Spleen (tissue), 11 donors: ENCODE data around the gene OSBPL9. TPM values are rescaled to one million over a fixed set of nuclear protein-coding genes. Genes with fewer than 3 reads are reported as not detected.
A peak's percentile ranks its signal among the peaks of the same experiment; 100 is the strongest.

Experiments used
- DNase-seq: peaks from one replicate; pipeline ENCODE4 v3.0.0-alpha.2; 2020
- H3K27ac ChIP-seq, 8 donors: fragments of 200-600 bp; sonication (generic) in 7 of 8; 1 replicate in 4 of 8; 2 replicates in 4 of 8; pipeline versions ENCODE4 v1.5.0 to v1.8.0; 2016 to 2021; ENCODE audit warnings: inconsistent platforms in 4 of 8, mild to moderate bottlenecking in 4 of 8, moderate library complexity in 1 of 8
- H3K27me3 ChIP-seq, 7 donors: fragments of 200-600 bp; sonication (generic) in 6 of 7; replicated peaks in 1 of 7; 1 replicate in 4 of 7; 2 replicates in 3 of 7; pipeline versions ENCODE4 v1.5.0 to v1.8.0; 2016 to 2021; ENCODE audit warnings: inconsistent platforms in 3 of 7, mild to moderate bottlenecking in 1 of 7
- H3K36me3 ChIP-seq, 6 donors: fragments of 200-600 bp; sonication (generic) in 5 of 6; 1 replicate in 4 of 6; 2 replicates in 2 of 6; pipeline versions ENCODE4 v1.5.0 to v1.8.0; 2016 to 2021; ENCODE audit warnings: inconsistent platforms in 2 of 6
- H3K4me1 ChIP-seq, 6 donors: fragments of 200-600 bp; sonication (generic) in 5 of 6; 1 replicate in 3 of 6; 2 replicates in 3 of 6; pipeline versions ENCODE4 v1.5.0 to v1.8.0; 2016 to 2021; ENCODE audit warnings: inconsistent platforms in 3 of 6
- H3K4me3 ChIP-seq, 8 donors: fragments of 200-600 bp; sonication (generic) in 7 of 8; 1 replicate in 4 of 8; 2 replicates in 4 of 8; pipeline versions ENCODE4 v1.5.0 to v1.8.0; 2016 to 2021; ENCODE audit warnings: inconsistent platforms in 4 of 8, mild to moderate bottlenecking in 4 of 8, moderate library complexity in 2 of 8
- H3K9me3 ChIP-seq, 8 donors: fragments of 200-600 bp; sonication (generic) in 7 of 8; 1 replicate in 4 of 8; 2 replicates in 4 of 8; pipeline versions ENCODE4 v1.5.0 to v1.8.0; 2016 to 2021; ENCODE audit warnings: inconsistent platforms in 4 of 8
- CTCF ChIP-seq, 11 experiments: fragments of 200-600 bp in 7 of 11; fragments of 450-650 bp in 4 of 11; sonication (generic) in 4 of 11; IDR thresholded peaks in 8 of 11; conservative IDR thresholded peaks in 3 of 11; 1 replicate in 7 of 11; 2 replicates in 4 of 11; pipeline versions ENCODE4 v1.4.0 to v1.8.0; 2016 to 2021; ENCODE audit warnings: antibody characterized with exemption in 11 of 11, inconsistent platforms in 4 of 11, mild to moderate bottlenecking in 1 of 11
- POLR2A ChIP-seq, 3 donors: fragments of 450-650 bp; IDR thresholded peaks; one replicate each; pipeline ENCODE4 v1.5.1; 2017; ENCODE audit warnings: antibody characterized with exemption in 3 of 3, mild to moderate bottlenecking in 1 of 3
- POLR2AphosphoS5 ChIP-seq, 3 donors: sonication (generic); formaldehyde crosslinking; IDR thresholded peaks; one replicate each; pipeline ENCODE4 v1.5.1; 2017; ENCODE audit warnings: antibody characterized with exemption in 3 of 3
- WGBS, 5 donors: extraction: QIAGEN DNeasy Blood & Tissue Kit in 3 of 5; methylation state at CpG; one replicate each; pipeline versions ENCODE4 v1.1.5 to v1.1.7; 2013 to 2018; 5-methylcytosine and 5-hydroxymethylcytosine counted together
- intact Hi-C: fragments of 100-400 bp; cut with DNase I; formaldehyde crosslinking; loops from one replicate; pipeline ENCODE4 v1.15.0; 2023; ENCODE audit warnings: low total_unique reads
- polyA plus RNA-seq, 3 donors: library from polyadenylated mRNA; stranded (reverse); fragments of 200-250 nt; gene quantifications; one replicate each; pipeline ENCODE4 v1.2.1, GENCODE V29; 2013
- total RNA-seq, 7 donors: library from RNA; depleted of rRNA in 3 of 7; stranded (reverse); fragments of >200 nt in 3 of 7; fragmentation: NEBNext Ultra II Directional in 4 of 7; extraction: Animal tissue kit (Norgen Biotek cat#: 25700) in 4 of 7; gene quantifications; one replicate each; pipeline versions ENCODE4 v1.1.0 to v1.2.1, GENCODE V29; 2016 to 2021
- donor health status: healthy with polysubstance abuse.
- donor health status: DM: no; HTN: no; CAD: no; lungs with moderate emphysema.
- donor health status: DM: no; HTN: no; CAD: no.
- donor health status: Bipolar disorder and iron deficiency.
- donor health status: healthy.
- donor health status: DM: no; HTN: no; CAD: no.
- donor health status: DM: yes; HTN: yes; CAD: no.

OSBPL9 gene
- total and polyA plus RNA-seq, 10 donors: 34.6 to 97.4 (median 80.6) TPM

DNA sequence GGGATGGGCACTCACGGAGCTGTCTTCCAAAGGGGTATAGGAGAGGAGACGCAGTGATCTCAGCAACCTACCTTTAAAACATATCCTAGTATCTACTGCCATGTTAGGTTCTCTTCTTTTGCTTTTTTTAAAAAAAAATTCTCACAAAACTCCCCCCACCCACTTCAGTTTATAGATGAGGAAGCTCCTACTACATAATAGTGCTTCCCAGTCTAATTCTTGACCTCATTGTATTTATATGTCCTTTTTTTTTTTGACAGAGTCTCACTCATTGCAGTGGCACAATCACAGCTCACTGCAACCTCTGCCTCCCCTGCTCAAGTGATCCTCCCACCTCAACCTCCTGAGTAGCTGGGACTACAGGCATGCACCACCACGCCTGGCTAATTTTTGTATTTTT lies 99.9 kb downstream of the OSBPL9 start:
- no peak overlapping the region for H3K4me3 ChIP-seq
- DNase-seq: no peak
- H3K27ac ChIP-seq: no peak overlapping the region
- no peak for TF ChIP-seq POLR2AphosphoS5 (IDR thresholded peaks at IDR 0.05)
- no peak for TF ChIP-seq CTCF (IDR thresholded peaks at IDR 0.05 in 8 of 11, conservative IDR thresholded peaks at IDR 0.05 in 3 of 11)
- no peak for TF ChIP-seq POLR2A (IDR thresholded peaks at IDR 0.05)
- no peaks in the 10 kb centered on the region for H3K9me3 ChIP-seq
- H3K27me3 ChIP-seq: no peaks in the 10 kb centered on the region
- H3K4me1 ChIP-seq: peaks cover 0 to 9% (median 0%) of the 10 kb centered on the region in 6 donors
- 96 to 99% (median 97%) methylated on average over 3 of the region's 3 CpGs for WGBS, 5 donors
- intact Hi-C loops: no loop called here
- peaks cover 0 to 23% (median 0%) of the 10 kb centered on the region in 6 donors for H3K36me3 ChIP-seq

DNA sequence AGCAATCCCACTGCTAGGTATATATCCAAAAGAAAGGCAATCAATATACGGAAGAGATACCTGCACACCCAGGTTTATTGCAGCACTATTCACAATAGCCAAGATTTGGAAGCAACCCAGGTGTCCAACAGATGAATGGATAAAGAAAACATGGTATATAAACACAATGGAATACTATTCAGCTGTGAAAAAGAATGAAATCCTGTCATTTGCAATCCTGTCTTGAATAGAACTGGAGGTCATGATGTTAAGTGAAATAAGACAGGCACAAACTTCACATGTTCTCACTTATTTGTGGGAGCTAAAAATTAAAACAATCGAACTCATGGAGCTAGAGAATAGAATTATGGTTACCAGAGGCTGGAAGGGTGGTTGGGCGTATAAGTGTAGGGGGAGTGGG lies 101.0 kb downstream of the OSBPL9 start:
- DNase-seq: no peak
- TF ChIP-seq CTCF (IDR thresholded peaks at IDR 0.05 in 8 of 11, conservative IDR thresholded peaks at IDR 0.05 in 3 of 11): no peak
- WGBS, 5 donors: 95 to 97% (median 96%) methylated on average over 3 of the region's 3 CpGs

DNA sequence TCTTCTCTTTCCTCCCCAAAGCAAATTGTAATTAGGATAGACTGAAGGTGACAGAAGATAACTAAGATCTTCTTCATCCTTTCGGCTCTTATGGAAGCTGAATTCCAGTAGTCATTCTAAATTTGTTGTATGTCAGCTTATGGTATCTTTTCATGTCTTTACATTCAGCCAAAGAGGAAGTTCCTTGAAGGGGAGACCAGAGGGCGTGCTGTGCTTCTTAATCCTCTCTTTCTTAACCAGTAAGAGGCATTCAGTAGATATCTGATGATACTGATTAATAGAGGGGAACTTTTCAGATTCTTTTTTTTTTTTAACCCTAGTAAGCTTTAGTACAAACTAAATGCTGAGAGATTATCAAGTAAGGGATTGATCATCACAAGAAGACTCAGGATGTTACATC lies 102.3 kb downstream of the OSBPL9 start:
- peak overlapping the region in 3 of 8 donors; percentile 14 to 45 (median 35) for H3K27ac ChIP-seq
- H3K4me1 ChIP-seq: peaks cover 0 to 12% (median 0%) of the 10 kb centered on the region in 6 donors
- no peaks in the 10 kb centered on the region for H3K27me3 ChIP-seq
- peaks cover 0 to 23% (median 0%) of the 10 kb centered on the region in 6 donors for H3K36me3 ChIP-seq
- intact Hi-C loops: no loop called here
- 66 to 74% (median 68%) methylated on average over 2 of the region's 2 CpGs for WGBS, 5 donors
- H3K4me3 ChIP-seq: no peak overlapping the region
- no peaks in the 10 kb centered on the region for H3K9me3 ChIP-seq
- no peak for DNase-seq
- no peak for TF ChIP-seq POLR2AphosphoS5 (IDR thresholded peaks at IDR 0.05)
- TF ChIP-seq CTCF (IDR thresholded peaks at IDR 0.05 in 8 of 11, conservative IDR thresholded peaks at IDR 0.05 in 3 of 11): no peak
- no peak for TF ChIP-seq POLR2A (IDR thresholded peaks at IDR 0.05)

More for the DNA sequence above, 101.0 kb downstream of the OSBPL9 start:
- no peak overlapping the region for H3K4me3 ChIP-seq
- H3K9me3 ChIP-seq: no peaks in the 10 kb centered on the region
- H3K36me3 ChIP-seq: peaks cover 0 to 23% (median 0%) of the 10 kb centered on the region in 6 donors
- H3K27ac ChIP-seq: no peak overlapping the region
- intact Hi-C loops: no loop called here
- no peaks in the 10 kb centered on the region for H3K27me3 ChIP-seq
- H3K4me1 ChIP-seq: peaks cover 0 to 9% (median 0%) of the 10 kb centered on the region in 6 donors

DNA sequence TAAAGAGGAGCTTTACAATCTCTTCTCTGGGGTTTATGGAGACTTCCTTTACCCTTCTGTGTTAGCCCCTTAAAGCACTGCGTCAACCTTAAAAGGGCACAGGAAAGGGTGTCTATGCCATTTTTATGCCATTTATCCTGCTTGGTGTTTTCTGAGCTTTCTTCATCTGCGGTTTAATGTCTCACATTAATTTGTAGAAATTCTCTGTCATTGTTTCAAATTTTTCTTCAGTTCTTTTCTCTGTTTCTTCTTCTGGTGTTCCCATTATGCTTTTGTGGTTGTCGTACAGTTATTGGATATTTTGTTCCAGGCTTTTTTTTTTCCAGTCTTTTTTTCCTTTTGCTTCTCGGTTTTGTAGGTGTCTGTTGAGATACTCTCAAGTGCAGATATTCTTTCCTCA lies 107.9 kb downstream of the OSBPL9 start:
- WGBS, 5 donors: 92 to 96% (median 95%) methylated on average over 4 of the region's 4 CpGs
- Histone ChIP-seq H3K27me3 (no peaks in the 10 kb centered on the region), H3K9me3 (no peaks in the 10 kb centered on the region), H3K36me3 (no peaks in the 10 kb centered on the region), H3K27ac (no peak overlapping the region), H3K4me3 (no peak overlapping the region), H3K4me1 (peaks cover 5 to 36% (median 11%) of the 10 kb centered on the region in 6 donors)
- no peak for DNase-seq
- intact Hi-C loops: no loop called here
- TF ChIP-seq POLR2A (IDR thresholded peaks at IDR 0.05) (no peak), POLR2AphosphoS5 (IDR thresholded peaks at IDR 0.05) (no peak)

DNA sequence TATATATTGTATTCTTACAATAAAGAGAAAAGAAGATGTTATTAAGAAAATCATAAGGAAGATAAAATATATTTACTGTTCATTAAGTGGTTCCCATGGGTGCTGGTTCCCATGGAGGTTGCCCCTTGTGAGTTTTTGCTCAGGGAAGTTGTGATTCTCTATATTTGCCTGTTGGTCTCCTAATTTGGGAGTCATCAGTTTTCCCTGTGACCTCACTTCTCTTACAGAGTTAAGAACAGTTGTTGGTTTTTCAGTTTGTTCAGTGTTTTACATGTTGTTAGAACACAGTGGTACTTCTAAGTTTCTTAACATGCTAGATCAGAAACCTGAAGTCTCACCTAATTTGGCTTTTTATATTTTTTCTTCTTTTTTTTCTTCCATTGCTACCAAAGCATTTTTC lies 109.2 kb downstream of the OSBPL9 start:
- Histone ChIP-seq H3K27me3 (no peaks in the 10 kb centered on the region), H3K4me1 (peaks cover 5 to 48% (median 22%) of the 10 kb centered on the region in 6 donors), H3K9me3 (no peaks in the 10 kb centered on the region), H3K36me3 (no peaks in the 10 kb centered on the region), H3K4me3 (no peak overlapping the region), H3K27ac (no peak overlapping the region)
- TF ChIP-seq POLR2A (IDR thresholded peaks at IDR 0.05): no peak
- no peak for TF ChIP-seq CTCF (IDR thresholded peaks at IDR 0.05 in 8 of 11, conservative IDR thresholded peaks at IDR 0.05 in 3 of 11)
- TF ChIP-seq POLR2AphosphoS5 (IDR thresholded peaks at IDR 0.05): no peak
- no peak for DNase-seq
- intact Hi-C loops: no loop called here
